Large intestine (tissue), 3 donors: ENCODE results near the gene PIK3R6. TPM values are rescaled to one million over a fixed set of nuclear protein-coding genes. Genes with fewer than 3 reads are reported as not detected.
A peak's percentile ranks its signal among the peaks of the same experiment; 100 is the strongest.

ENCODE experiments used
- DNase-seq, 2 donors: peaks; one replicate each; pipeline versions ENCODE4 v3.0.0 to v3.0.0-alpha.2; 2013
- H3K27ac ChIP-seq: one replicate; pipeline ENCODE4 v1.5.1; 2013; ENCODE audit warnings: low read length
- H3K27me3 ChIP-seq: 2 replicates; pipeline ENCODE4 v1.6.1; 2013; ENCODE audit warnings: low read length; ENCODE audit not compliant: control insufficient read depth, insufficient read depth
- H3K36me3 ChIP-seq: 2 replicates; pipeline ENCODE4 v1.6.1; 2013; ENCODE audit warnings: low read length; ENCODE audit not compliant: control insufficient read depth, insufficient read depth
- H3K4me1 ChIP-seq: one replicate; pipeline ENCODE4 v1.6.1; 2013; ENCODE audit warnings: low read length; ENCODE audit not compliant: control insufficient read depth, insufficient read depth
- H3K4me3 ChIP-seq: one replicate; pipeline ENCODE4 v1.5.1; 2013; ENCODE audit warnings: low read length
- H3K9me3 ChIP-seq: one replicate; pipeline ENCODE4 v1.6.1; 2013; ENCODE audit warnings: mild to moderate bottlenecking, low read depth, low read length, moderate library complexity; ENCODE audit not compliant: control insufficient read depth
- WGBS: methylation state at CpG from one replicate; pipeline ENCODE4 v1.1.5; 2013; ENCODE audit warnings: low lambda C conversion rate; ENCODE audit not compliant: insufficient coverage; 5-methylcytosine and 5-hydroxymethylcytosine counted together
- polyA plus RNA-seq: library from polyadenylated mRNA; unstranded; fragments of 120-200 nt; gene quantifications from one replicate; pipeline ENCODE4 v1.2.1, GENCODE V29; 2013

Gene PIK3R6
- polyA plus RNA-seq, 1 donor: 2.4 TPM

DNA sequence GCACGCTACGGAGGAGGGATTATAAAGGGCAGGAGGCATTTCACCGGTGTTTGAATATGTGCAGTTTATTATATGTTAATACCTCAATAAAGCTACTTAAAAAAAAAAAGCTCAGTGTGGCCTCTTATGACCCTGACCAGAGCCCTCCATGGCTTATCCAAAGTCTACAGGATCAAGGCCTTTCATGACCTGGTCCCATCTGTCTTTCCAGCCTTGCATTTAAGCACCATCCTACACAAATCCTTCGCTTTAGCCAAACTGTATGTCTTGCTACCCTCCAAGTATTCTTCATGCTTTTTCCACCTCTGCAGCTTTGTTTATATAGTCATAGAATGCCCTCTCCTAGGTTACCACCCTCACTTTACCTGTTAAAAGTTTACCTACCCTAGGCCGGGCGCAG, 74.8 kb downstream of the PIK3R6 start:
- H3K27me3 ChIP-seq: no peaks in the 10 kb centered on the region
- H3K4me1 ChIP-seq: peaks cover 5% of the 10 kb centered on the region
- H3K4me3 ChIP-seq: no peak overlapping the region
- H3K27ac ChIP-seq: no peak overlapping the region
- no peaks in the 10 kb centered on the region for H3K9me3 ChIP-seq
- H3K36me3 ChIP-seq: no peaks in the 10 kb centered on the region
- no peak for DNase-seq
- WGBS: no CpG with 5 or more reads among the region's 6 CpGs

DNA sequence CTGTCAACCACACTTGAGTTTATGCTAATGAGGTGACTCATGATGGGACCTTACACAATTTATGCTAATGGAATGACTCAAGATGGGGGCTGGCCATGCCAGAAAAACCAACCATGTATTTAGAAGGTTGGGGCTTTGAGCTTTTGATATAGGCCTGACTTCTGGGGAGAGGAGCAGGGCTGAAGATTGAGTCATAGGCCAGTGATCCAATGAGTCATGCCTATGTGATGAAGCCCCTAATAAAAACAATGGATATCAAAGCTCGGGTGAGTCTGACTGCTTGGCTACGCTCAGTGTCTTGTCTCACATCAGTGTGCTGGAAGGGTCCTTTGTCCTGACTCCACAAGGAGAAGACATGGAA, 75.6 kb downstream of the PIK3R6 start:
- H3K4me1 ChIP-seq: peaks cover 5% of the 10 kb centered on the region
- no peaks in the 10 kb centered on the region for H3K9me3 ChIP-seq
- H3K27me3 ChIP-seq: no peaks in the 10 kb centered on the region
- no peaks in the 10 kb centered on the region for H3K36me3 ChIP-seq
- no peak overlapping the region for H3K4me3 ChIP-seq
- H3K27ac ChIP-seq: no peak overlapping the region
- no CpG with 5 or more reads among the region's 2 CpGs for WGBS
- DNase-seq: no peak

DNA sequence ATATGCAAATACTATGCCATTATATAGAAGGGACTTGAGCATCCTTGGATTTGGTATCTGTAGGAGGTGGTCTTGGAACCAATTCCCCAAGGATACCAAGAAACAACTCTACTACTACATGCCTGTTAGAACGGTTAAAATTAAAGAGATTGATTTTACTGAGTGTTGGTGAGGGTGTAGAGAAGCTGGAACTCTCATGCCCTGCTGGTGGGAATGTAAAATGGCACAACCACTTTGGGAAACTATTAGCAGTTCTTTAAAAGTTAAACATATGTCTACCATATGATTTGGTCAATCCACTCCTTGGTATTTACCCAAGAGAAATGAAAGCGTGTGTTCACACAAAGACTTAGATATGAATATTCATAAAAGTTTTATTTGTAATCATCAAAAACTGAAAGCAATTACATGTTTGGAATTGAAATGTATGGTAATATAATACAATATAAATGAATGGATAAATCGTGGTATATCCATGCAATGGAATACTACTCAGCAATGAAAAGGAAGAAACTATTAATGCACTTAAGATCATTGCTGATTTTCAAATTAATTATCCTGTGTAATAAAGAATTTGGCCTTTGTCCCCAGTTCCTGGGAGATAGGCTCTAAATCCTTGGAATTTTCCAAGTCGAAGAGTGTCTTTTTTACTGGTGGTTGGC, 76.1 kb downstream of the PIK3R6 start:
- Histone ChIP-seq H3K27ac (no peak overlapping the region), H3K4me3 (no peak overlapping the region), H3K36me3 (no peaks in the 10 kb centered on the region), H3K4me1 (peaks cover 5% of the 10 kb centered on the region), H3K27me3 (no peaks in the 10 kb centered on the region), H3K9me3 (no peaks in the 10 kb centered on the region)
- 100% methylated on average over 1 of the region's 4 CpGs for WGBS
- no peak for DNase-seq

DNA sequence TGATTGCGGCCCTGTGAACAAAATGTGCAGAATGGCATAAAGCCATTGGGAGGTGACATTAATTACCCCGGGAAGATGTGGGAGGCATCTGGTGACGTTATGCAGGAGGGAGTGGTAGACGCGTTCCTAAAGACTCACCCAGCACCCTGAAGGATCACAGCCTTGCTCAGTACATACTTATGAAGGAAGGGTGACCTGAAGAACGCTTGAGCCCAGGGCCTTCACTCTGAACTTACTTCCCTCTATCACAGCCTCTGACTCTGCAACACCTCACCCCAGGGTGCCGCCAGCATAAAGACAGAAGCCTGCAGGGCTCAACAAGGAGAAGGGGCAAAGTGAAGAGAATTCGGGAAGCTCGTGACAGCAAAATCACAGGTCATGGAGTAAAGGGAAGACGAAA, 77.7 kb downstream of the PIK3R6 start:
- DNase-seq: no peak
- no peaks in the 10 kb centered on the region for H3K27me3 ChIP-seq
- H3K27ac ChIP-seq: no peak overlapping the region
- H3K4me1 ChIP-seq: peaks cover 5% of the 10 kb centered on the region
- H3K4me3 ChIP-seq: no peak overlapping the region
- WGBS: 60% methylated on average over 3 of the region's 10 CpGs
- no peaks in the 10 kb centered on the region for H3K9me3 ChIP-seq
- no peaks in the 10 kb centered on the region for H3K36me3 ChIP-seq

DNA sequence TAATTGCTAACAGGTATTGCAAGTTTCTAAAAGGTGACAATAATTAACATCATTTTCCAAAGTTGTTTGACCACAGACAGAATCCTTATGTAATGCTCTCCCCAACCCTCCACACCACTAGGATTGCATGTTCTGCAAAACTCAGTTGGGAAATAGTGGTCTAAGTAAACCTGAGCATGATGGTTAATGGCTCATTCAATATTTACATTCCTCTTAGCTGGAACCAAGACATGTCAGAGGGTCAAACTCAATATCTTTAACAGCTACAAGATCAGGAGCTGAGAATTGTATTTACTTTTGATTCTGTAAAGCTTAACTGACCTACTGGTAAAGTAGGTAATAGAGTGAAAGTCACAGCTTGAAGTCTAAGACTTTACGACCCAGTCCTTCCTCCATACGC, 78.5 kb downstream of the PIK3R6 start:
- Histone ChIP-seq H3K4me3 (no peak overlapping the region), H3K36me3 (no peaks in the 10 kb centered on the region), H3K27ac (no peak overlapping the region), H3K9me3 (no peaks in the 10 kb centered on the region), H3K4me1 (peaks cover 5% of the 10 kb centered on the region), H3K27me3 (no peaks in the 10 kb centered on the region)
- peak in 1 of 2 donors; percentile 30 for DNase-seq
- WGBS: no CpG with 5 or more reads among the region's 2 CpGs

DNA sequence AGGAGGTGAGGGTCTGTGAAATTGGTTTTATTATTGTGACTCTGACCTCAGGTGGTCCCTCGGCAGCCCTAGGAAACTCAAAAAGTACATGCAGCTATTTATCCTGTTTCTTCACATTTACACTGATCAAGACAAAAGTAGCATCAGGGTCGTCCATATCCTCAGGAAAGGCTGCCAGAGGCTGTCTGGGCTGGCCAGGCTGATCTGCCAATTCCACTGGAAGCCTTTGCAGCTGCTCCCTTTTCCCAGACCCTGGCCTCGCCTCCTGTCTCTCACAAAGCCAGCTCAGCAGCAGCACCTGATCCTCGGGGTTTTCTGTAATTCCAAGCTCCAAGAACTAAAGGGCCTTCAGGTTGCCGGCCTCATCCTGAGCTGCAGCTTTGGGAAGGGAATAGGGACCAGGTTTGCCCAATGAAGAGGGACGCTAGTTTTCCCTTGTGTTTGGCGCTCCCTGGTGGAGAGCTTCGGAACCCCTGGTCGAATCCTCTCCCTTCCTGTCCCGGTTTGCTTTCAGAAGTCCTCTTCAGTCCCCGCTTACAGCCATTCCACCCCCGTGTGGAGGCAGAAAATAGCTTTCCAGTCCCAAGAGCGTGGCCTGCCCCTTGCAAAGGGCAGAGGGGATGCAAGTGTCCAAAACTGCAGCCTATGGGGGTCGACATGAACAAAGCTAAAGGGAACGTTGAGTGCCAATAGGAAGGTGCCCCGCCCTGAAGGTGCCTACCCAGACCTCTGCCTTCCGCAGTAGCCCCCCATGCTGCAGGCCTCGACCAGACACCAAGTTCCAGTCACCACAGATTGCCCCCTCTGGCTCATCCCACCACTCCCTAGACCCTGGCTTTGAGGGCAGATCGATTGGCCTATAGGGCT, 81.7 kb downstream of the PIK3R6 start:
- no peaks in the 10 kb centered on the region for H3K9me3 ChIP-seq
- 20% methylated on average over 1 of the region's 19 CpGs for WGBS
- H3K36me3 ChIP-seq: no peaks in the 10 kb centered on the region
- H3K4me3 ChIP-seq: no peak overlapping the region
- DNase-seq: peak in 1 of 2 donors; percentile 46
- H3K27ac ChIP-seq: no peak overlapping the region
- peaks cover 5% of the 10 kb centered on the region for H3K4me1 ChIP-seq
- H3K27me3 ChIP-seq: no peaks in the 10 kb centered on the region

DNA sequence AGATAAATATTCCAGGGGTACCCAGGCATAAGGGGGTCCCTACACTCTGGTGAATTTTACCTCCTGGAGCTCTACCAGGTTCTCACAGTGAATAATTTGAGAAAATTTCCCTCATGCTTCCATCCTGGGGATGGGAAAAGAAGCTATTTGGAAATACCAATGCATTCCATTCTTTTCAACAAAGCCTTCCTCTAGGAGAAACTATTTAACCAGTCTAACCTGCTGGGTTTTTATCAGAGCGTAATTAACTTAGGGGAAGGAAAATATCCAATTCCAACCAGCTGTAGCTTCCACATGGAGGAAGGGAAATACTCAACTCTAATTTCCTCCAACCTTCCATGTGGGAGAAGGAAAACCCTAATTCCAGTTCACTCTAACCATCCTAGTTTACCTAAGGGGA, 85.3 kb downstream of the PIK3R6 start:
- DNase-seq: no peak
- no peak overlapping the region for H3K27ac ChIP-seq
- no peaks in the 10 kb centered on the region for H3K9me3 ChIP-seq
- no peak overlapping the region for H3K4me3 ChIP-seq
- no peaks in the 10 kb centered on the region for H3K4me1 ChIP-seq
- H3K36me3 ChIP-seq: no peaks in the 10 kb centered on the region
- WGBS: no CpG with 5 or more reads among the region's 1 CpG
- H3K27me3 ChIP-seq: no peaks in the 10 kb centered on the region

DNA sequence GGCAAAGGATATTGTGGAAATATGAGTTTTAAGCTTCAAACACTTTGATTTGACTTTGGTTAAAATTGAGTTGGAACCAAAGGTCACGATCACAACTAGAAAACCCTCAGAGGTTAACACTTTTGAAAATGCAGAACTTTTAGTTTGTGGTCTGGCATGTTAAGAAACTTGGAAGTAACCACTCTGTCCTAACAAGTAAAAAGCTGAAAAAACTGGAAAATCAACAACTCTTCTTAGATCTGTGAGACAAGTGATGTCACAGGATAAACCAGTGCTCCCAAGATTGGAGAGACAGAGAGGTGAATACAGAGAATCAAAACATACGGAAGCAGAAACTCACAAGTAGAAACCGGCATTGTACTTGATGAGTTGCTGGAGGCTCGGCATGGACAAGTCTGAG, 85.7 kb downstream of the PIK3R6 start:
- no peak overlapping the region for H3K27ac ChIP-seq
- no peak overlapping the region for H3K4me3 ChIP-seq
- no peaks in the 10 kb centered on the region for H3K9me3 ChIP-seq
- no peaks in the 10 kb centered on the region for H3K27me3 ChIP-seq
- no peak for DNase-seq
- no peaks in the 10 kb centered on the region for H3K36me3 ChIP-seq
- 100% methylated on average over 1 of the region's 4 CpGs for WGBS
- H3K4me1 ChIP-seq: no peaks in the 10 kb centered on the region

DNA sequence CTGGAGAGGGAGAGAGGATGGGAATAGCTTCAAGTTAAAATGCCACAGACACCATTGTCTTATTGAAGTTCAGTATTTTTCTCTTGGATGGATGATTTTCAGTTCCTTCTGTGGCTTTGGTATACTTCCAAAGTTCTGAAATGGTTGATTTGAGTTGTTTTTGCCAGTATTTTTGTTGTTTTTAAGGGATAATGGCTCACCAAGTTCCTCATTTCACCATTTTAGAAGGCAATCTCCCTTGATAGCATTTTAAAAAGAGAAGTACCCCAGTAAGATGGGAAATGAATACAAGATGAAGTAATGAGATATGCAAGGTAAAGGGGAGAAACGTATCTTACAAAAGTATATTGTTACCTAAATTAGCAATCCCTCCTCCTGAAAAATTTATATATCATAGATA, 90.6 kb downstream of the PIK3R6 start:
- H3K36me3 ChIP-seq: no peaks in the 10 kb centered on the region
- H3K9me3 ChIP-seq: no peaks in the 10 kb centered on the region
- no peak overlapping the region for H3K27ac ChIP-seq
- 89% methylated on average over 1 of the region's 1 CpG for WGBS
- no peak for DNase-seq
- no peaks in the 10 kb centered on the region for H3K4me1 ChIP-seq
- H3K27me3 ChIP-seq: peaks cover 3% of the 10 kb centered on the region
- H3K4me3 ChIP-seq: no peak overlapping the region

DNA sequence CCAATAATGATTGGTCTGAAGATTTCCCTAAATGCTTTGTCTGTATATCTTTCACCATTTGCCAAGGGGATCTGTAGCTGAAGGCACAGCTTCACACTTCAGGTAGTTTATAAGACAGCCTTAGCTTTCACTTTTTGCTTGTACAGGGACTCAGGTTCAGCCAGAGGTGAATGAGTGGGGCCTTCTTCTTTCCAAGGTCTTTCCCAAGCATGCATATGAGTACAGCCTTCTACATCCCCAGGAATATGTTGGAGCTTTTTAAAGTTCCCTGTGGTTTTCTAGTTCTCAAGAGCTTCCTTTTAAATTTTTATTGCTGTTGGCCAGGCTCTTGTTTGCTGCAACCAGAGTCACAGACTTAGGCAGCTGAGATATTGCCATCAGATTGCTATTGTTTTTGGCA, 91.2 kb downstream of the PIK3R6 start:
- no peak overlapping the region for H3K4me3 ChIP-seq
- H3K9me3 ChIP-seq: no peaks in the 10 kb centered on the region
- no peaks in the 10 kb centered on the region for H3K36me3 ChIP-seq
- no peak for DNase-seq
- peaks cover 3% of the 10 kb centered on the region for H3K27me3 ChIP-seq
- no peaks in the 10 kb centered on the region for H3K4me1 ChIP-seq
- no peak overlapping the region for H3K27ac ChIP-seq

DNA sequence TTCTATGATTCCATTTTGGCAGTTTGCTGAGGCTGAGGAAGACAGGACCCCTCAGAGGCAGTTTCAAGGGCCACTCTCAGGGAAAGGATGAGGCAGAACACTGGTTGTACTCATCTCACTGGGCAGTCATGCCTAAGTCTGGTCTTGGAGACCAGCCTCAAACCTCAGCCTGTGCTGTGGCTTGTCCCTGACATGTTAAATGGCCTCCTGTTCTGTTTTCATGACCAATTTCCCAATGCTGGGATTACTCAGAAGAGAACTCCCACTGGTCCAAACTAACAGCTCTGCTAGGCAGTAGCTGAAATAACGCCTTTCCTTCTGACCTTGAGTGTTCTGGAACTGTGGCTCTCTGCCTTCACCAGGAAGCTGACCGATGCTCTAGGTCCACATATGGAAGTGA, 100.7 kb downstream of the PIK3R6 start:
- no peak for DNase-seq
- no peaks in the 10 kb centered on the region for H3K9me3 ChIP-seq

More for the DNA sequence above, 100.7 kb downstream of the PIK3R6 start:
- Histone ChIP-seq H3K4me3 (no peak overlapping the region), H3K4me1 (no peaks in the 10 kb centered on the region), H3K36me3 (no peaks in the 10 kb centered on the region), H3K27me3 (peaks cover 8% of the 10 kb centered on the region), H3K27ac (no peak overlapping the region)
- no CpG with 5 or more reads among the region's 2 CpGs for WGBS
